HEK293 (cell line): ENCODE measurements around the gene TRAF2.
A peak's percentile ranks its signal among the peaks of the same experiment; 100 is the strongest.

Experiments
- GLI2 ChIP-seq: fragments of 450-650 bp; formaldehyde crosslinking; IDR thresholded peaks from 2 replicates; pipeline ENCODE4; 2017; ENCODE audit warnings: missing biosample characterization, missing genetic modification characterization, low read depth, borderline replicate concordance
- KLF1 ChIP-seq: fragments of 450-650 bp; formaldehyde crosslinking; IDR thresholded peaks from 2 replicates; pipeline ENCODE4 v1.5.1; 2016; ENCODE audit warnings: missing biosample characterization, missing genetic modification characterization
- MZF1 ChIP-seq: fragments of 450-650 bp; formaldehyde crosslinking; IDR thresholded peaks from 2 replicates; pipeline ENCODE4 v1.5.1; 2017; ENCODE audit warnings: missing biosample characterization, missing genetic modification characterization, borderline replicate concordance
- OVOL3 ChIP-seq: fragments of 450-650 bp; formaldehyde crosslinking; IDR thresholded peaks from 2 replicates; pipeline ENCODE4 v1.5.1; 2016; ENCODE audit warnings: missing biosample characterization, missing genetic modification characterization
- PRDM1 ChIP-seq: fragments of 450-650 bp; formaldehyde crosslinking; IDR thresholded peaks from 2 replicates; pipeline ENCODE4; 2016; ENCODE audit warnings: missing biosample characterization, missing genetic modification characterization
- REPIN1 ChIP-seq: fragments of 450-650 bp; formaldehyde crosslinking; IDR thresholded peaks from 2 replicates; pipeline ENCODE4 v1.5.1; 2017; ENCODE audit warnings: missing biosample characterization, missing genetic modification characterization, low read depth
- SP3 ChIP-seq: fragments of 450-650 bp; formaldehyde crosslinking; IDR thresholded peaks from 2 replicates; pipeline ENCODE4 v1.5.1; 2016; ENCODE audit warnings: missing biosample characterization, missing genetic modification characterization
- ZBTB20 ChIP-seq: fragments of 450-650 bp; formaldehyde crosslinking; IDR thresholded peaks from 2 replicates; pipeline ENCODE4 v1.5.1; 2016; ENCODE audit warnings: missing biosample characterization, missing genetic modification characterization
- ZBTB21 ChIP-seq: fragments of 450-650 bp; formaldehyde crosslinking; IDR thresholded peaks from 2 replicates; pipeline ENCODE4 v1.5.1; 2017; ENCODE audit warnings: missing biosample characterization, missing genetic modification characterization
- ZNF10 ChIP-seq: fragments of 450-650 bp; formaldehyde crosslinking; IDR thresholded peaks from 2 replicates; pipeline ENCODE4 v1.5.1; 2017; ENCODE audit warnings: missing biosample characterization, missing genetic modification characterization
- ZNF114 ChIP-seq: fragments of 450-650 bp; formaldehyde crosslinking; IDR thresholded peaks from 2 replicates; pipeline ENCODE4 v1.5.0; 2017; ENCODE audit warnings: missing biosample characterization, missing genetic modification characterization
- ZNF132 ChIP-seq: fragments of 450-650 bp; formaldehyde crosslinking; IDR thresholded peaks from 2 replicates; pipeline ENCODE4 v1.5.1; 2017; ENCODE audit warnings: missing biosample characterization, missing genetic modification characterization, borderline replicate concordance
- ZNF146 ChIP-seq: fragments of 450-650 bp; formaldehyde crosslinking; IDR thresholded peaks from 2 replicates; pipeline ENCODE4 v1.5.1; 2016; ENCODE audit warnings: missing biosample characterization, missing genetic modification characterization
- ZNF223 ChIP-seq: fragments of 450-650 bp; formaldehyde crosslinking; IDR thresholded peaks from 2 replicates; pipeline ENCODE4 v1.5.1; 2016; ENCODE audit warnings: missing biosample characterization, missing genetic modification characterization
- ZNF266 ChIP-seq: fragments of 450-650 bp; formaldehyde crosslinking; IDR thresholded peaks from 2 replicates; pipeline ENCODE4 v1.5.1; 2016; ENCODE audit warnings: missing biosample characterization, missing genetic modification characterization, low read depth
- ZNF48 ChIP-seq: fragments of 450-650 bp; formaldehyde crosslinking; IDR thresholded peaks from 2 replicates; pipeline ENCODE4 v1.5.1; 2016; ENCODE audit warnings: missing biosample characterization, missing genetic modification characterization
- ZNF610 ChIP-seq: fragments of 450-650 bp; formaldehyde crosslinking; IDR thresholded peaks from 2 replicates; pipeline ENCODE4 v1.5.1; 2016; ENCODE audit warnings: missing biosample characterization, missing genetic modification characterization, borderline replicate concordance
- ZNF624 ChIP-seq: fragments of 450-650 bp; formaldehyde crosslinking; IDR thresholded peaks from 2 replicates; pipeline ENCODE4 v1.5.1; 2017; ENCODE audit warnings: missing biosample characterization, missing genetic modification characterization
- ZNF768 ChIP-seq: fragments of 450-650 bp; formaldehyde crosslinking; IDR thresholded peaks from 2 replicates; pipeline ENCODE4 v1.5.1; 2018; ENCODE audit warnings: missing biosample characterization, mild to moderate bottlenecking, missing genetic modification characterization
- TF ChIP-seq, protein P1 (sequence below): fragments of 450-650 bp; formaldehyde crosslinking; IDR thresholded peaks from 2 replicates; pipeline ENCODE4 v1.5.1; 2016; ENCODE audit warnings: missing biosample characterization, missing genetic modification characterization
- TF ChIP-seq, protein P2 (sequence below): fragments of 450-650 bp; formaldehyde crosslinking; IDR thresholded peaks from 2 replicates; pipeline ENCODE4 v1.5.0; 2017; ENCODE audit warnings: missing biosample characterization, missing genetic modification characterization, borderline replicate concordance
- TF ChIP-seq, protein P3 (sequence below): fragments of 450-650 bp; formaldehyde crosslinking; conservative IDR thresholded peaks from 2 replicates; pipeline ENCODE4 v1.5.1; 2016; ENCODE audit warnings: low read depth, missing biosample characterization, missing genetic modification characterization
- TF ChIP-seq, protein P4 (sequence below): fragments of 450-650 bp; formaldehyde crosslinking; IDR thresholded peaks from 2 replicates; pipeline ENCODE4 v1.5.1; 2016; ENCODE audit warnings: missing biosample characterization, missing genetic modification characterization, borderline replicate concordance
- TF ChIP-seq, protein P5 (sequence below): fragments of 450-650 bp; formaldehyde crosslinking; IDR thresholded peaks from 2 replicates; pipeline ENCODE4 v1.5.1; 2016; ENCODE audit warnings: missing biosample characterization, missing genetic modification characterization

TRAF2 gene

DNA sequence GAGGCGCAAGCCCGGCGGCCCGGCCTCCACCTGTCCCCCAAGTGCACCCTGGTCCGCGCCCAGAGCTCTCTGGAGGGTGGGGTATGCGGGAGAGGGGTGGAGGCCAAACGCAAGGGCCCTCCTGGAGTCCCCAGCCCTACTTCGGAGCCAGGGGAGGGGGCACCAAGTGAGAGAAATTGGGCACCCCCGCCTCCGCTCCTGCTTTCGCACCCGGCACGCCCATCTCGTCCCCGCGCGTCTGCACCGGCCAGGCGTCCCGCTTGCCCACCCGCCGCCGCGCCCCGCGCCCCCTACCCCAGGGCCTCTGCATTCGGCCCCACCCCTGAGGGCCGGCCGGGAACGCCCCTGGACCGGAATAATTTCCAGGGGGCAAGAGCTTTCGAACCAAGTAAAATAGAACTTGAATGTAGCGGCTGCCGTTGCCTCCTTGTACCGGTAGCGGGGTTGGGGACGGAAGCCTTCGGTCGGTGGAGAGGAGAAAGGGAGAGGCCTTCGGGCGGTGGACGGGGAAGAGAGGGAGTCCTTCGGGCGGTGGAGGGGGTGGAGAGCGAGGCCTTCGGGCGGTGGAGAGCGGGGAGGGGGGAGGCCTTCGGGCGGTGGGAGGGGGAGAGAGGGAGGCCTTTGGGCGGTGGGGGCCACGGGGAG lies 37.8 kb upstream of the TRAF2 start (continued):
- TF ChIP-seq ZNF768 (tag by site-specific recombination), result no peak
- no peak for TF ChIP-seq ZNF10
- no peak for TF ChIP-seq ZNF114 (tag by site-specific recombination)
- TF ChIP-seq, protein P1, sequence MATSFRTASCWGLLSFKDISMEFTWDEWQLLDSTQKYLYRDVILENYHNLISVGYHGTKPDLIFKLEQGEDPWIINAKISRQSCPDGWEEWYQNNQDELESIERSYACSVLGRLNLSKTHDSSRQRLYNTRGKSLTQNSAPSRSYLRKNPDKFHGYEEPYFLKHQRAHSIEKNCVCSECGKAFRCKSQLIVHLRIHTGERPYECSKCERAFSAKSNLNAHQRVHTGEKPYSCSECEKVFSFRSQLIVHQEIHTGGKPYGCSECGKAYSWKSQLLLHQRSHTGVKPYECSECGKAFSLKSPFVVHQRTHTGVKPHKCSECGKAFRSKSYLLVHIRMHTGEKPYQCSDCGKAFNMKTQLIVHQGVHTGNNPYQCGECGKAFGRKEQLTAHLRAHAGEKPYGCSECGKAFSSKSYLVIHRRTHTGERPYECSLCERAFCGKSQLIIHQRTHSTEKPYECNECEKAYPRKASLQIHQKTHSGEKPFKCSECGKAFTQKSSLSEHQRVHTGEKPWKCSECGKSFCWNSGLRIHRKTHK (tag by site-specific recombination), result no peak
- peak; percentile 16 for TF ChIP-seq SP3 (tag by site-specific recombination)
- no peak for TF ChIP-seq ZBTB20 (tag by site-specific recombination)
- no peak for TF ChIP-seq REPIN1
- TF ChIP-seq, protein P2, sequence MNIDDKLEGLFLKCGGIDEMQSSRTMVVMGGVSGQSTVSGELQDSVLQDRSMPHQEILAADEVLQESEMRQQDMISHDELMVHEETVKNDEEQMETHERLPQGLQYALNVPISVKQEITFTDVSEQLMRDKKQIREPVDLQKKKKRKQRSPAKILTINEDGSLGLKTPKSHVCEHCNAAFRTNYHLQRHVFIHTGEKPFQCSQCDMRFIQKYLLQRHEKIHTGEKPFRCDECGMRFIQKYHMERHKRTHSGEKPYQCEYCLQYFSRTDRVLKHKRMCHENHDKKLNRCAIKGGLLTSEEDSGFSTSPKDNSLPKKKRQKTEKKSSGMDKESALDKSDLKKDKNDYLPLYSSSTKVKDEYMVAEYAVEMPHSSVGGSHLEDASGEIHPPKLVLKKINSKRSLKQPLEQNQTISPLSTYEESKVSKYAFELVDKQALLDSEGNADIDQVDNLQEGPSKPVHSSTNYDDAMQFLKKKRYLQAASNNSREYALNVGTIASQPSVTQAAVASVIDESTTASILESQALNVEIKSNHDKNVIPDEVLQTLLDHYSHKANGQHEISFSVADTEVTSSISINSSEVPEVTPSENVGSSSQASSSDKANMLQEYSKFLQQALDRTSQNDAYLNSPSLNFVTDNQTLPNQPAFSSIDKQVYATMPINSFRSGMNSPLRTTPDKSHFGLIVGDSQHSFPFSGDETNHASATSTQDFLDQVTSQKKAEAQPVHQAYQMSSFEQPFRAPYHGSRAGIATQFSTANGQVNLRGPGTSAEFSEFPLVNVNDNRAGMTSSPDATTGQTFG, result no peak
- no peak for TF ChIP-seq MZF1 (tag by site-specific recombination)
- TF ChIP-seq ZNF266 (tag by site-specific recombination), result no peak
- TF ChIP-seq ZNF146 (tag by site-specific recombination), result no peak
- TF ChIP-seq, protein P3, sequence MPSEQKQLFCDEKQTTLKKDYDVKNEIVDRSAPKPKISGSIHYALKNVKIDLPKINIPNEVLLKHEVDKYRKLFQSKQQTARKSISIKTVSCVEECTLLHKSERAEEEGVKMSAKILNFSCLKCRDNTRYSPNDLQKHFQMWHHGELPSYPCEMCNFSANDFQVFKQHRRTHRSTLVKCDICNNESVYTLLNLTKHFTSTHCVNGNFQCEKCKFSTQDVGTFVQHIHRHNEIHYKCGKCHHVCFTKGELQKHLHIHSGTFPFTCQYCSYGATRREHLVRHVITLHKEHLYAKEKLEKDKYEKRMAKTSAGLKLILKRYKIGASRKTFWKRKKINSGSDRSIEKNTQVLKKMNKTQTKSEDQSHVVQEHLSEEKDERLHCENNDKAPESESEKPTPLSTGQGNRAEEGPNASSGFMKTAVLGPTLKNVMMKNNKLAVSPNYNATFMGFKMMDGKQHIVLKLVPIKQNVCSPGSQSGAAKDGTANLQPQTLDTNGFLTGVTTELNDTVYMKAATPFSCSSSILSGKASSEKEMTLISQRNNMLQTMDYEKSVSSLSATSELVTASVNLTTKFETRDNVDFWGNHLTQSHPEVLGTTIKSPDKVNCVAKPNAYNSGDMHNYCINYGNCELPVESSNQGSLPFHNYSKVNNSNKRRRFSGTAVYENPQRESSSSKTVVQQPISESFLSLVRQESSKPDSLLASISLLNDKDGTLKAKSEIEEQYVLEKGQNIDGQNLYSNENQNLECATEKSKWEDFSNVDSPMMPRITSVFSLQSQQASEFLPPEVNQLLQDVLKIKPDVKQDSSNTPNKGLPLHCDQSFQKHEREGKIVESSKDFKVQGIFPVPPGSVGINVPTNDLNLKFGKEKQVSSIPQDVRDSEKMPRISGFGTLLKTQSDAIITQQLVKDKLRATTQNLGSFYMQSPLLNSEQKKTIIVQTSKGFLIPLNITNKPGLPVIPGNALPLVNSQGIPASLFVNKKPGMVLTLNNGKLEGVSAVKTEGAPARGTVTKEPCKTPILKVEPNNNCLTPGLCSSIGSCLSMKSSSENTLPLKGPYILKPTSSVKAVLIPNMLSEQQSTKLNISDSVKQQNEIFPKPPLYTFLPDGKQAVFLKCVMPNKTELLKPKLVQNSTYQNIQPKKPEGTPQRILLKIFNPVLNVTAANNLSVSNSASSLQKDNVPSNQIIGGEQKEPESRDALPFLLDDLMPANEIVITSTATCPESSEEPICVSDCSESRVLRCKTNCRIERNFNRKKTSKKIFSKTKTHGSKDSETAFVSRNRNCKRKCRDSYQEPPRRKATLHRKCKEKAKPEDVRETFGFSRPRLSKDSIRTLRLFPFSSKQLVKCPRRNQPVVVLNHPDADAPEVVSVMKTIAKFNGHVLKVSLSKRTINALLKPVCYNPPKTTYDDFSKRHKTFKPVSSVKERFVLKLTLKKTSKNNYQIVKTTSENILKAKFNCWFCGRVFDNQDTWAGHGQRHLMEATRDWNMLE, result no peak
- TF ChIP-seq KLF1 (tag by site-specific recombination), result peak; percentile 92
- TF ChIP-seq ZNF48 (tag by site-specific recombination), result no peak
- TF ChIP-seq ZBTB21 (tag by site-specific recombination), result no peak
- TF ChIP-seq ZNF132 (tag by site-specific recombination), result no peak
- TF ChIP-seq, protein P4, sequence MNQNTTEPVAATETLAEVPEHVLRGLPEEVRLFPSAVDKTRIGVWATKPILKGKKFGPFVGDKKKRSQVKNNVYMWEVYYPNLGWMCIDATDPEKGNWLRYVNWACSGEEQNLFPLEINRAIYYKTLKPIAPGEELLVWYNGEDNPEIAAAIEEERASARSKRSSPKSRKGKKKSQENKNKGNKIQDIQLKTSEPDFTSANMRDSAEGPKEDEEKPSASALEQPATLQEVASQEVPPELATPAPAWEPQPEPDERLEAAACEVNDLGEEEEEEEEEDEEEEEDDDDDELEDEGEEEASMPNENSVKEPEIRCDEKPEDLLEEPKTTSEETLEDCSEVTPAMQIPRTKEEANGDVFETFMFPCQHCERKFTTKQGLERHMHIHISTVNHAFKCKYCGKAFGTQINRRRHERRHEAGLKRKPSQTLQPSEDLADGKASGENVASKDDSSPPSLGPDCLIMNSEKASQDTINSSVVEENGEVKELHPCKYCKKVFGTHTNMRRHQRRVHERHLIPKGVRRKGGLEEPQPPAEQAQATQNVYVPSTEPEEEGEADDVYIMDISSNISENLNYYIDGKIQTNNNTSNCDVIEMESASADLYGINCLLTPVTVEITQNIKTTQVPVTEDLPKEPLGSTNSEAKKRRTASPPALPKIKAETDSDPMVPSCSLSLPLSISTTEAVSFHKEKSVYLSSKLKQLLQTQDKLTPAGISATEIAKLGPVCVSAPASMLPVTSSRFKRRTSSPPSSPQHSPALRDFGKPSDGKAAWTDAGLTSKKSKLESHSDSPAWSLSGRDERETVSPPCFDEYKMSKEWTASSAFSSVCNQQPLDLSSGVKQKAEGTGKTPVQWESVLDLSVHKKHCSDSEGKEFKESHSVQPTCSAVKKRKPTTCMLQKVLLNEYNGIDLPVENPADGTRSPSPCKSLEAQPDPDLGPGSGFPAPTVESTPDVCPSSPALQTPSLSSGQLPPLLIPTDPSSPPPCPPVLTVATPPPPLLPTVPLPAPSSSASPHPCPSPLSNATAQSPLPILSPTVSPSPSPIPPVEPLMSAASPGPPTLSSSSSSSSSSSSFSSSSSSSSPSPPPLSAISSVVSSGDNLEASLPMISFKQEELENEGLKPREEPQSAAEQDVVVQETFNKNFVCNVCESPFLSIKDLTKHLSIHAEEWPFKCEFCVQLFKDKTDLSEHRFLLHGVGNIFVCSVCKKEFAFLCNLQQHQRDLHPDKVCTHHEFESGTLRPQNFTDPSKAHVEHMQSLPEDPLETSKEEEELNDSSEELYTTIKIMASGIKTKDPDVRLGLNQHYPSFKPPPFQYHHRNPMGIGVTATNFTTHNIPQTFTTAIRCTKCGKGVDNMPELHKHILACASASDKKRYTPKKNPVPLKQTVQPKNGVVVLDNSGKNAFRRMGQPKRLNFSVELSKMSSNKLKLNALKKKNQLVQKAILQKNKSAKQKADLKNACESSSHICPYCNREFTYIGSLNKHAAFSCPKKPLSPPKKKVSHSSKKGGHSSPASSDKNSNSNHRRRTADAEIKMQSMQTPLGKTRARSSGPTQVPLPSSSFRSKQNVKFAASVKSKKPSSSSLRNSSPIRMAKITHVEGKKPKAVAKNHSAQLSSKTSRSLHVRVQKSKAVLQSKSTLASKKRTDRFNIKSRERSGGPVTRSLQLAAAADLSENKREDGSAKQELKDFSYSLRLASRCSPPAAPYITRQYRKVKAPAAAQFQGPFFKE (tag by site-specific recombination), result no peak
- 0 out of 2 replicates have a peak, but pooled peaks have one; percentile 6 for TF ChIP-seq OVOL3 (tag by site-specific recombination)
- no peak for TF ChIP-seq ZNF223 (tag by site-specific recombination)
- no peak for TF ChIP-seq PRDM1 (tag by site-specific recombination)
- no peak for TF ChIP-seq ZNF624 (tag by site-specific recombination)
- no peak for TF ChIP-seq ZNF610 (tag by site-specific recombination)
- no peak for TF ChIP-seq GLI2 (tag by site-specific recombination)
- TF ChIP-seq, protein P5, sequence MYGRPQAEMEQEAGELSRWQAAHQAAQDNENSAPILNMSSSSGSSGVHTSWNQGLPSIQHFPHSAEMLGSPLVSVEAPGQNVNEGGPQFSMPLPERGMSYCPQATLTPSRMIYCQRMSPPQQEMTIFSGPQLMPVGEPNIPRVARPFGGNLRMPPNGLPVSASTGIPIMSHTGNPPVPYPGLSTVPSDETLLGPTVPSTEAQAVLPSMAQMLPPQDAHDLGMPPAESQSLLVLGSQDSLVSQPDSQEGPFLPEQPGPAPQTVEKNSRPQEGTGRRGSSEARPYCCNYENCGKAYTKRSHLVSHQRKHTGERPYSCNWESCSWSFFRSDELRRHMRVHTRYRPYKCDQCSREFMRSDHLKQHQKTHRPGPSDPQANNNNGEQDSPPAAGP (tag by site-specific recombination), result no peak
